Nucleus accumbens (tissue), 56 donors: Measurements from ENCODE around the gene NCSTN.
A peak's percentile ranks its signal among the peaks of the same experiment; 100 is the strongest.
"Not testable (repeated sequence)": the region's sequence is repeated elsewhere in the genome, so short reads cannot be mapped to it uniquely, and the experiment has no call there.

Experiments
- DNase-seq, 56 donors: peaks; one replicate each; lab custom pipeline; 2025; lab: John Stamatoyannopoulos, UW

Gene NCSTN

DNA sequence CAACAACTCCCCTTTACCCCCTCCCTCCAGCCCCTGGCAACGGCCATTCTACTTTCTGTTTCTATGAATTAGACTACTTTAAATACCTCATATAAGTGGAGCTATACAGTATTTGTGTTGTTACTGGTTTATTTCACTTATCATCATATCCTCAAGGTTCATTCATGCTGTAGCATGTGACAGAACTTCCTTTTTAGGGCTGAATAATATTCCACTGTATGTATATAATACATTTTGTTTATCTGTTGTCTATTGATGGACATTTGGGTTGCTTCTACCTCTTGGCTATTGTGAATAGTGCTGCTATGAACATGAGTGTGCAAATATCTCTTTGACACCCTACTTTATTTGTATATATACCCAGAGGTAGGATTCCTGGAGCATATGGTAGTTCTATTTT is 25.9 kb downstream of the NCSTN start:
- no peak for DNase-seq

DNA sequence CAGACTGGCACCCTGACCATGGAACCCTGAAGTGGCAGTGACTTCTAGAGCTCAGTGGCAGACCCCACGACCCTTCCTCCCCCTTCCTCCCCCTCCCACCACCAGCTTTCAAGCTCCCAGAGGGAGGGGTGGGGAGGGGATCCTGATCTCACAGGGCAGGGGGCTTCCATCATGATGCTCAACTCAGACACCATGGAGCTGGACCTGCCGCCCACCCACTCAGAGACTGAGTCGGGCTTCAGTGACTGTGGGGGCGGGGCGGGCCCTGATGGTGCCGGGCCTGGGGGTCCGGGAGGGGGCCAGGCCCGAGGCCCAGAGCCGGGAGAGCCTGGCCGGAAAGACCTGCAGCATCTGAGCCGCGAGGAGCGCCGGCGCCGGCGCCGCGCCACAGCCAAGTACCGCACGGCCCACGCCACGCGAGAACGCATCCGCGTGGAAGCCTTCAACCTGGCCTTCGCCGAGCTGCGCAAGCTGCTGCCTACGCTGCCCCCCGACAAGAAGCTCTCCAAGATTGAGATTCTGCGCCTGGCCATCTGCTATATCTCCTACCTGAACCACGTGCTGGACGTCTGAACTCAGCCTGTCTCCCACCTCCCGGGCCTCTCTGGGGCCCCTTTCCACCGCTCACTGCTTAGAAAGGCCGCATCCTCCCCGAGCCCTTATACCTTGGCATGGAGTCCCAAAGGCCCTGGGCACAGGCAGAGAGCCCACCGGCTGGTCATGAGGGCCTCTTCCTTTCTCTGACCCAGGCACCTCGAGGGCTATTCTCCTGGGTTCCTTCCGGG is 27.6 kb downstream of the NCSTN start:
- no peak for DNase-seq

DNA sequence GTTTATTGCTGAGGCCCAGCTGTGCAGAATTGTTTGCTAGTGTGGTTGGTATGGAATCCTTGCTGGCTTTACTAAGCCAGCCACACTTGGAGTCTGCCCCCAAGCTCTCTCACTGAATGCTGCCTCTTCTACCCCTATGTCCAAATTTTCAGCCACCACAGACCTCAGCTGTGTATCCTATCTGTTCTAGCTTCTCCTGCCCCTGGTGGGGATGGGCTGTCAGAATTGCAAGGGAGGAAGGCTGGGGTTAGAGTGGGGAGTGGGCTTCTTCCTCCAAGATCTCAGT is 28.1 kb downstream of the NCSTN start:
- DNase-seq: no peak

DNA sequence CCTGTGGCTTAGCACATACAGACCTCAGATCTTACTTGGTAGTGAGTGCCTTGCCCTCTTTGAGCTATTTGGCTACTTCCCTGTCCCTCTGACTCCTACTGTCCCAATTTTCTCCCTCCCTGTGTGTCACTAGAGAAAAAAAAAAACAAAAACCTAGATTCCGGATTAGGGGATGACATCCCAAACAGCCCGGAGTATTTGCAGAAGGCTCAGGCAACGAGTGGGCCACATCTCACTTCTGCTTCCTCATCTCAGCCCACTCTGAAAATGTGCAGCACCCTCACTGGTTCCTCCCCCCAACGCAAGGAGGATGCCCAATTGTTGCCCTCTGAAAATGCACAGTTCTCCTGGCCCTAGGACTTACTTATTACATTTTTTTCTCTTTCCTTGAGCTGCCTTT is 28.6 kb downstream of the NCSTN start:
- DNase-seq: peak in 1 of 56 donors; percentile 13

DNA sequence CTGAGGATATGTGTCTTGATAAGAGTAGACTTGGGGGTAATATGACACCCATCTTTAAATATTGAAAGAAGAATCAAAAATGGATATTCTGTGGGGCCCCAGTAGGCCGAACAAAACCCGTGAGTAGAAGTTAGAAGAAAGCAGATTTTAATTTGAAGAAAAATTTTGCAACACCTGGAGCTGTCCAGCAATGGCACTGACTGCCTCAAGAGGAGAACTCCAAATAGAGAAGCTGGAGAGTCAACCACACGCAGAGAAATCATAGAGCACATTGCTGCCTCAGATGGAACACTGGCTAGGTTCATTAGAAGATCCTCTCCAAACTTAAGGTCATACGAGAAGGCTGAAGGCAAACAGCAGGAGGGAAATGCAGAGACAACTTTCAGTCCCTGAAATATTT is 30.5 kb downstream of the NCSTN start:
- DNase-seq: no peak

DNA sequence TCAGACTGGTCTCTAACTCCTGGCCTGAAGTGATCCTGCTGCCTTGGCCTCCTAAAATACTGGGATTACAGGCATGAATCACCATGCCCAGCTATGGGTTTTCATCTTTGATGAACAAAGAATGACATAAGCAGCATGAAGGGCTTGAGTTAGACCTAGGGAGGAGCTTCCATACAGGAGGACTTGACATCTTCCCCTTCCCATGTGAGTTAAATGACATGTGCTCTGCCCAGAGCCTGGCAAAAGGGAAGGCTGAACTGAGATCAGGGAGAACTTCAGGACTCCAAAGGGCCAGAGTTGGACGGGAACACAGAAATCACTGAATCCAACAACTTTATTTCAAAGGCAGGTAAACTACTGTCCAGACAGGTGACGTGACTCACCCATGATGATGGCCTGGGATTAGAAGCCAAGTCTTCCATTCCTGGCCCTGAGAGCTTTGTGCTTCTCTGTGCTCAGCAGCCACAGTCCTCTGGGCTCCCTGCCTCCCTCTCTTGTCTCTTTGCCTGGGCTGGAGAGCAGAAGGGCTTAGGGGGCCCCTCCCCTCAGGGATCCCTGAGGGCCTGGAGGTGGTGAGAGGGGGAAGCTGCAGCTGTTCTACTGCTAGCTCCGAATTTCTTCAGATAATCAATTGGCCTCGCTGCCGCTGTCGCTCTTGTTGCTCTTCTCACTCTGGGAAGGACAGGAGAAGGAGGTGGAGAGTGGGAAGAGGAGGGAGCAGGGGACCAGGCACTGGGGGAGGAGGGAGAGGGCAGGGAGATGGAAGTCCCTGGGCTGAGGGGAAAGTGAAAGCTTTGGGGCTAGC is 31.3 kb downstream of the NCSTN start:
- DNase-seq: peak in 1 of 56 donors; percentile 11

DNA sequence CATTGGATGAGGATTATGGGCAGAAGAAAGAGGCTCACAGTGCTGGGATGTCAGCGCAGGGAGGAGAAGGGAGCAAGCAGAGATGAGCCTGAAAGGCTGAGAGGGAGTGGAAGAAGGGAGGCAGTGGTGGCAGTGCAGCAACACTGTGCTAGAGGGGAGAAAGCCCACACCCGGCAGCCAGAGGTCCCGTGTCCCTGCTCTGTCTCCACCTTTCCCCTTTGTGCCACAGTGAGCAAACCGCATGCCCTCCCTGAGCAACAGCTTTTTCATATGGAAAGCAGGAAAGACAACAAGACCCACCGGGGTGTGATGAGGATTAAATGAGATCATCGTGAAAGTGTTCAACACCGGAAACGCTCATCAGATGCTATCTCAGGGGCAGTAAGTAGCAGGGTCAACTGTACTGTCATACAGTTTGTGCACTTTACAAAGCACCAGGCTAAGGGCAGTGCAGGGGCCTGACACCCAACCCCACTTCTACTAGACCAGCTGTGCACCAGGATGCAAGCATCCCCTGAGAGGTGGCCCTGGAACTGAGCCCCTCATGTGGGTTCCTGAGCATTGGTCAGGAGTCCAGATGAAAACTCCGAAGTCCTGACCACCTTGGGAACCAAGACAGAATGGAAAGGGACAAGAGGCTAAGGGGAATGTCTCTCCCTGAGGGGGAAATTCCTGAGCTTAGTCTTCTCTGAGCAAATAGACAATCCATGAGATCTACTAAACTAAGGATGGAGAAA is 32.8 kb downstream of the NCSTN start:
- DNase-seq: peak in 20 of 56 donors; percentile 23 to 68 (median 42)

DNA sequence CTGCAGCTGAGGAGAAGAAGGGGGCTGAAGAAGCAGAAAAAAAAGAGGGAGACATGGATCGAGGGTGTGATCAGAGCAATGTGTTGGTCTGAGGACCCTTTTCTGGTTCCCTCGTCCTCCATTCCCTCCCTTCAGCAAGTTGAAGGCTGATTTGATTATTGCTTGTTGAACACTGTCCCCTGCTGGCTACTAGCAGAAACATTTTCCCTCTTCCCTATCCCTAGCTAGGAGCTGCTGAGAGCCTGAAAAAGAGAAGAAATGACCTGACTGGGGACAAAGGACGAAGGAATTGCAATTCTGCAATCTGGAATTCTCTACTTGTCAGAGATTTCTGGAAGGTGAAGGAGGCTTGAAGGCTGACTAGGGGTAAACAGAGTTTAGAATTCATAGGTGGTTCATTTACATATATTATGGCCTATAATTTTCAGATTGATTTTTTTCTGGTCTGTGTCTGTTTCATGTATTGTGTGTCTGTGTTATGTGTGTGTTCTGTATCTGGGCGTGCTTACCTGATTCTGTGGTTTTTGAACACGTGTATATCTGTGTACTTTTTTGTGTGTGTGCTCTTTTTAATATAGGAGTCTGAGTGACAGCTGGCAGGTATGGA is 33.4 kb downstream of the NCSTN start:
- DNase-seq: peak in 35 of 56 donors; percentile 8 to 77 (median 33)

DNA sequence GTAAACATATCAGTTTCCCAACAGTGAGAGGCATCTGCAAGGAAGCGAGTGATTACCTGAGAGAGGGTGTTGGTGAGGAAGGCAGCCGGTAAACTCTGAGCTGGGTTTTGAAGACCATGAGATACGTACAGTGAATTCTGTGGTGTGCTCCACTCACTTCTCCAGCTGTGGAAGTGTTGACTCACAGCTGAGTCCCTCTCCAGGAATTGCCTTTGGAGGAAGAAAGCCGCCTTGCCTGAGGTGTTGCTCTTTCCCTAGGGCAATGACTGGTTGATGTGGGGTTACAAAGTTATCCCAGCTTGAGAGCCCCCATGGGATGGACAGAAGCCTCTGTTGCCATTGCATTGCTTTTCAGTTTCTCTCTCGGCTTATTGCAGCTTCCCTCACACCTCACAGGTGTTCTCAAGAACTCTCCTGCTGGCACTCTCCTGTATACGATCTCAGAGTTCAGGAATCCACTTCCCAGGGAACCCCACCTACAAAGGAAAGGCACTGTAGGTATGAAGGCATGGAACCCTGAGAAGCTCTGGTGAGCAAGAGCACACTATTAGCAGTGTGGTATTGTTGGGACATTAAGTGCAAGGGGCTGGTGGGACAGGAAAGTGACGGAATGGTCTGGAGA is 34.5 kb downstream of the NCSTN start:
- DNase-seq: no peak

DNA sequence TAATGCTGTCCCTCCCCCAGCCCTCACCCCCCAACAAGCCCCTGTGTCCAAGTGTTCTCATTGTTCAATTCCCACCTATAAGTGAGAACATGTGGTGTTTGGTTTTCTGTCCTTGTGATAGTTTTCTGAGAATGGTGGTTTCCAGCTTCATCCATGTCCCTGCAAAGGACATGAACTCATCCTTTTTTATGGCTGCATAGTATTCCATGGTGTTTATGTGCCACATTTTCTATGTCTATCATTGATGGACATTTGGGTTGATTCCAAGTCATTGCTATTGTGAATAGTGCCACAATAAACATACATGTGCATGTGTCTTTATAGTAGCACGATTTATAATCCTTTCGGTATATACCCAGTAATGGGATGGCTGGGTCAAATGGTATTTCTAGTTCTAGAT is 41.6 kb downstream of the NCSTN start:
- DNase-seq: not testable (repeated sequence)

DNA sequence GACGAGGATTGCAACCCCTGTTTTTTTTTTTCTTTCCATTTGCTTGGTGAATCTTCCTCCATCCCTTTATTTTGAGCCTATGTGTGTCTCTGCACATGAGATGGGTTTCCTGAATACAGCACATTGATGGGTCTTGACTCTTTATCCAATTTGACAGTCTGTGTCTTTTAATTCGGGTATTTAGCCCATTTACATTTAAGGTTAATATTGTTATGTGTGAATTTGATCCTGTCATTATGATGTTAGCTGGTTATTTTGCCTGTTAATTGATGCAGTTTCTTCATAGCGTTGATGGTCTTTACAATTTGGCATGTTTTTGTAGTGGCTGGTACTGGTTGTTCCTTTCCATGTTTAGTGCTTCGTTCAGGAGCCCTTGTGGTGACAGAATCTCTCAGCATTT is 45.2 kb downstream of the NCSTN start:
- not testable (repeated sequence) for DNase-seq

DNA sequence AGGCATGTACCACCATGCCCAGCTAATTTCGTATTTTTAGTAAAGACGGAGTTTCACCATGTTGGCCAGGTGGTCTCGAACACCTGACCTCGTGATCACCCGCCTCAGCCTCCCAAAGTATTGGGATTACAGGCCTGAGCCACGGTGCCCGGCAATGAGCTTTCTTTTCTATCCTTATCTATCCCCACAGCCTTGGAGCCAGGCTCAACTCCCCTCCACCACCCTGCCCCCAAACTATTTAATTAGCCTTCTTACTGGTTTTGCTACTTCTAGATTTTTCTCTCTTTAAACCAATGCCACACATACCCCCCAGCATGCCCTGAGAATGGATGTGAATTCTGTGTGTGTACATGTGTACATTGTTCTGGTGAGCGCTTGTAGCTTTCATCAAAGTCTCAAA is 51.5 kb downstream of the NCSTN start:
- no peak for DNase-seq

DNA sequence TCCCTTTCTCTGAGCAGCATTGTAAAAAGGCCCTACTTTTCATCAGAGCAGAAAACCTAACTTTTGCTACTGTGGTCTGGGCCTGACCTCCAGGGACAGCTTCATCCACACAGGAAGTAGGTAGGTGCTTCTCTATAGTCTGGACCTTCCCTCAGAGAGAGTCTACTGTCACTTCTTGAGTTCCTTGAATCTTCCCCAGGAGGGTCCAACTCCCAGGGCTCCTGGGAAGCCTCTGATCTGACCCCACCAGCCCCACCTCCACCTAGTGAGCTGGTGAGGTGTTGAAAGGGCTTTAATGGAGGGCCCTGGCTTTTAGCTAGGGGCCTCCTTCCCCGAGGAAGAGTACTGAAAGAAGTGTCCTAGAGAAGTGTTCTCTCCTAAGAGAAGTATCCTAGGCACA is 54.5 kb downstream of the NCSTN start:
- DNase-seq: no peak

DNA sequence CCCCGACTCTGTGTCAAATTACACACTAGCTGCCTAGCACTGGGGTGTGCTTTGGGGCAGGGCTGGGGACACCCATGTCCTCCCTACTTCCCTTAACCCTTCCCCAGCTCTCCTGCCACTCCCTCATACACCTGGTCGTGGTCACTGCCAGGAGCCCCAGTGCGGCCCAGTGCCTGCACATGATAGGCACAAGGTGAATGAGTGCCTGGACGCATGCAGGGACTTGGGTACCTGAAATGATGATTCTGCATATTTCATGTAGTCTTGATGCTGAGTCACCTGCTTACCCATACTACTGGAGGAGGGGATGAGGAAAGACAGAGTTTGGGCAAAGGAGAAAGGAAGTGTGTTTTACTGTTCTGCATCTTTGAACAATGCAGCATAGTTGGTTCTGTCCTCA is 55.6 kb downstream of the NCSTN start:
- DNase-seq: no peak

DNA sequence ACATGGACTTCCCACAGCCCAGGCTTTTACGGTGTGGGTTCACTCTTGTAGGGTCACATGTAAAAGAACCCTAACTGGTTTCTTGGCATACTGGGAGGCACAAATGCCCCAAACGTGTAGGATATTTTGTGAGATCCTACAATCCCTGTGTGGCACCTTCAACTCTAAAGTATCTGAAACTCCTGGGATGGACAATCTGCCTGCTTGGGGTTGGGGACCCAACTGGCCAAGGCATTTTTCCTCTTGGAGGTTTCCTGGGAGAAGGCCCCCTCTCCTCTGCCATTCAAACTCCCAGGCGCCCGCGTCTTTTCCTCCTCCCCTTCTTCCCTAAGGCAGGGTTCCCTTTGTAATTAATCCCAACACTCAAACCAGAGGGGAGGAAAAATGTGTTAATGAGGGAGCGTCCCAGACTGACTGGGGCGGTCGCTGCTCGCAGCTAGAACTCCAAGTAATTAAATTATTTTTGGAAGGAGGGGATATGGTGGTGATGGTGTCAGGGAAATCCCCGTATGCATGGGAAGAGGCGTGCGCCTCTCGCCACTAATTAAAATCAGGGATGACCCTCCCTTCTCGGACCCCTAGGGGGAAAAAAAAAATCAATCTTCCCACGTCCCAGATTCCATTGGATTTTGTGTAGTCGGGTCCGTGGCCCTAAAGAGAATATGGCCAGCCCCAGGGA is 56.5 kb downstream of the NCSTN start:
- DNase-seq: peak in 1 of 56 donors; percentile 36

DNA sequence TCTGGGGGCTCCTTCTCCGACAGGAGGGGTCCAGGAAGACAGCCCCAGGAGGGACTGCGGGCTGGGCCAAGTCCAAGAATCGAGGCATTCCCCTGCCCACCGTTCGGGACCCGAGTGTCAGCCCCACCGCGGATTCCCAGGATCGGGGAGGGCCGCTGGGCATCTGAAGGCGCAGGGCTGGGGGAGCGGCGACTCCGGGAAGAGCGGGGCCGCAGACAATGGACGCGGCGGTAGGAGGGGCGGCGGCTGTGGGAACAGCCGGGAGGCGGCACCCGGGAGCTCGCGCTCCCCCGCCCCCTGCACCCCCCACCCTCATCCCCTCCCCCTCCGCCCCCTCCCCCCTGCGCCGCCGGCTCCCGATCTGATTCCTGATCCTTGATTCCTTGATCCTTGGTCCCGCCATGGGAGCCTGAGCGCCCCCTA is 57.1 kb downstream of the NCSTN start, which contains the start of gene VANGL2:
VANGL2 (plus strand) TSS at position 342 of the 423 bp plus-strand sequence. CDS start 15,274 bp downstream, outside the sequence.
- peak in 49 of 56 donors; percentile 19 to 85 (median 65) for DNase-seq

DNA sequence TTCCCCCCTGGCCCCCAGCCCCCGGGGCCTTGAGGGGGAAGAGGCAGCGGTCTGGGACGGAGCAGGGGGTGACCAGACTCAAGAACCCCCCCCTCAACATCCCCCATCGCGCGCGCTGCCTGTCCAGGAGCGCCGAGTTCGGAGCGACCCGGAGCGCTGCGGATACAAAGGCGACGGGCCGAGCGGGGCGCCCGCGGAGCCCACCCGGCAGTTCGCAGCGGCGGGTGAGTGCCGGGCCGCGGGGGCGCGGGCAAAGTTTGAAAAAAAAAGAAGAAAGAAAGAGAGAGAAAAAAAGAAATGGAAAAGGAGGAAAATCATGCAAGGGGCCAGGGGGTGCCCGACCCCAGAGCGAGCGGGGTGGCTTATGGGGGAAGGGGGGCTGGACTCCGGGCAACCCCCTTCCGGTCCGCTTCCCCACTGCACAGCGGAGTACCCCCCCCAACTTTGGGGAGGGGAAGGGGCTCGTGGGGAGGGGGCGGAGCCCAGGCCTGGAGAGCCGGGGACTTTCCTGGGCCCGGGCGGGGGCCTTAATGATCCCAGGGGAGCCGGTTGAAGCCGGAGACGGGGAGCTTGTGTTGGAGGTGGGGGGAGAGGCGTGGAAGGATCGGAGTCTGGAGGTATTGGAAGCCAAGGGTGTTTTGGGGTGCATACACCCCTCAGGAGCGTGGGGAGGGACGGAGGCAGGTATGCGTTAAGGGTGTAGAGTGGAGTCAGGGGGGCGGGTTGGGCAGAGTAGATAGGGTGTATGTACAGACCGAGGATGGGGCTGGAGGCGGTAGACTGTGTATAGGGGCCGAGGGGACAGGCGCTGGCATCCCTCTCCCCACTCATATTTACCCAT is 57.7 kb downstream of the NCSTN start:
- DNase-seq: peak in 14 of 56 donors; percentile 15 to 57 (median 26)

DNA sequence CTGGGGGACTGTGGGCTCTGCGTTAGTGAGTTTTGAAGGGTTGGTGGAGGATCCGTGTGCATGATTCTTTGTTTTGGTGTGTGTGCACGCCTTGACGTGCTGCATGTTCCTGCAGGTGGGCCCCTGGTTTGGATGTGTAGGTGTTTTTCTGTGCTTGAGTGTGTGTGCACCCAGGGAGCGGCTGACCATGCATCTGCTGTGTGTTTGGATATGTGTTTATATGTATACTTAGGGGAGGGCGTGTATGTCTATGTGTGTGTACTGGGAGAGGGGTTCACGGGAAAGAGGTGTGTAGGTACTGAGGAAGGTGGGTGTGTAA is 58.3 kb downstream of the NCSTN start:
- DNase-seq: no peak
